Right lobe of liver (tissue), 4 donors: ENCODE data around the gene CMTM6.

Experiments
- POLR2A ChIP-seq: fragments of 450-650 bp; IDR thresholded peaks from one replicate; pipeline ENCODE4 v1.6.1; 2017; ENCODE audit warnings: antibody characterized with exemption, mild to moderate bottlenecking
- TF ChIP-seq, protein P1 (sequence below), 4 donors: fragments of 200-600 bp in 3 of 4; fragments of 450-650 bp in 1 of 4; IDR thresholded peaks; one replicate each; pipeline versions ENCODE4 v1.5.1 to v1.8.0; 2016 to 2022; ENCODE audit warnings: antibody characterized with exemption in 4 of 4, mild to moderate bottlenecking in 2 of 4
- donor health status: DM: no; HTN: no; CAD: no.
- donor health status: DM: no; HTN: no; CAD: no.
- donor health status: DM: no; HTN: yes; CAD: no.

DNA sequence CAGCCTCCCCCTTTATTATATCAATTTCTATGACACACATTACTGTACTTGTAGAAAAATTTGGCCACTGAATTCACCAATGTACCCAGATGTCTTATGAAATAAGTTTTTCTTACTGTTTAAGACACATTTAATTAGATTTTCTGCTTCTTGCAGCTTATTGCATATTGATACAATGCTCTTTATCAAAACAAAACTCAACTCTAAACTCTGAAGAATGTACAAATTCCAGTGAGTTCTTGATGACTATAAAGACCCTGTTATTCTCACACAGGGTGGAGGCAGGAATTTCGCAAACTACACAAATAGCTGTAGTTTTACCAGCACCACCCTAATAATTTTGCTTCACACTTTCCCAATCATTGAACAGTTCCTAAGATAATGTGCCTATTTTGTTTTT is 22.0 kb downstream of the CMTM6 start:
- TF ChIP-seq, protein P1, sequence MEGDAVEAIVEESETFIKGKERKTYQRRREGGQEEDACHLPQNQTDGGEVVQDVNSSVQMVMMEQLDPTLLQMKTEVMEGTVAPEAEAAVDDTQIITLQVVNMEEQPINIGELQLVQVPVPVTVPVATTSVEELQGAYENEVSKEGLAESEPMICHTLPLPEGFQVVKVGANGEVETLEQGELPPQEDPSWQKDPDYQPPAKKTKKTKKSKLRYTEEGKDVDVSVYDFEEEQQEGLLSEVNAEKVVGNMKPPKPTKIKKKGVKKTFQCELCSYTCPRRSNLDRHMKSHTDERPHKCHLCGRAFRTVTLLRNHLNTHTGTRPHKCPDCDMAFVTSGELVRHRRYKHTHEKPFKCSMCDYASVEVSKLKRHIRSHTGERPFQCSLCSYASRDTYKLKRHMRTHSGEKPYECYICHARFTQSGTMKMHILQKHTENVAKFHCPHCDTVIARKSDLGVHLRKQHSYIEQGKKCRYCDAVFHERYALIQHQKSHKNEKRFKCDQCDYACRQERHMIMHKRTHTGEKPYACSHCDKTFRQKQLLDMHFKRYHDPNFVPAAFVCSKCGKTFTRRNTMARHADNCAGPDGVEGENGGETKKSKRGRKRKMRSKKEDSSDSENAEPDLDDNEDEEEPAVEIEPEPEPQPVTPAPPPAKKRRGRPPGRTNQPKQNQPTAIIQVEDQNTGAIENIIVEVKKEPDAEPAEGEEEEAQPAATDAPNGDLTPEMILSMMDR (IDR thresholded peaks at IDR 0.05), result no peak
- no peak for TF ChIP-seq POLR2A
